Measurements from ENCODE around the gene ARHGAP15.

ARHGAP15 gene

GRCh38 chr2:143679617-143680016 lies 550.4 kb downstream of the ARHGAP15 start:
- ChIA-PET CTCF (interaction anchor here (0.7 kb wide), 1 partner anchor 474 kb away, joined by 3 read pairs; no protein-coding TSS in a partner anchor), POLR2A (ENCODE audit: low non-redundant PET) (no interaction called here)
- DNase-seq (ENCODE audit: low spot score), result no peak
- H3K27ac ChIP-seq, result no peak overlapping the region
- TF ChIP-seq CTCF (conservative IDR thresholded peaks at IDR 0.05; ENCODE audit: low read depth), result no peak

- ChIA-PET CTCF (no interaction called here), POLR2A (ENCODE audit: low non-redundant PET) (no interaction called here)
Measured at GRCh38 chr2:143680885-143681405, 551.7 kb downstream of the ARHGAP15 start.

GRCh38 chr2:143682436-143683055 lies 553.3 kb downstream of the ARHGAP15 start:
- no peak for TF ChIP-seq CTCF (conservative IDR thresholded peaks at IDR 0.05; ENCODE audit: low read depth)
- H3K27ac ChIP-seq, result no peak overlapping the region
- POLR2A ChIA-PET (ENCODE audit: low non-redundant PET), result no interaction called here
- DNase-seq (ENCODE audit: low spot score), result no peak
- CTCF ChIA-PET, result no interaction called here

More at GRCh38 chr2:143680885-143681405, 551.7 kb downstream of the ARHGAP15 start:
- no peak for TF ChIP-seq CTCF (conservative IDR thresholded peaks at IDR 0.05; ENCODE audit: low read depth)
- no peak overlapping the region for H3K27ac ChIP-seq
- DNase-seq (ENCODE audit: low spot score), result no peak

DNA sequence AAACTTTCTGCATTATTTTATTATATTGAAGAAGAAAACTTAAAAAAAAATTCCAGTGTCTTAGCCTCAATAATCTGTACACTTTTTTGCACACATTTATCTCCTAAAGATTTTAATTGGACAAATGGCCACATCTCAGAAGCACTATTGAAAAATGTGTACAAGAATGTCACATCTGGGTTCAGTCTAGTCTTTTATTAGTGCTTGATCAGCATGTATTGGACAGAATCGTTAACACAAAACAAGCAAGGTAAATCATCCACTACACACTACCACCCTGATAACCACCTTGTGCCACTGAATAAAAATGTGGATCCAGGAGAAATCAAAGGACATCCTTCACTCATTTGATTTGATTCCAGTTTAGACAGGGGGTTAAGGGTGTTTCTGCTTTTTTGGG lies 554.8 kb downstream of the ARHGAP15 start:
- DNase-seq (ENCODE audit: low spot score), result no peak
- H3K27ac ChIP-seq, result no peak overlapping the region
- CTCF ChIA-PET, result no interaction called here
- POLR2A ChIA-PET (ENCODE audit: low non-redundant PET), result no interaction called here
- no peak for TF ChIP-seq CTCF (conservative IDR thresholded peaks at IDR 0.05; ENCODE audit: low read depth)

DNA sequence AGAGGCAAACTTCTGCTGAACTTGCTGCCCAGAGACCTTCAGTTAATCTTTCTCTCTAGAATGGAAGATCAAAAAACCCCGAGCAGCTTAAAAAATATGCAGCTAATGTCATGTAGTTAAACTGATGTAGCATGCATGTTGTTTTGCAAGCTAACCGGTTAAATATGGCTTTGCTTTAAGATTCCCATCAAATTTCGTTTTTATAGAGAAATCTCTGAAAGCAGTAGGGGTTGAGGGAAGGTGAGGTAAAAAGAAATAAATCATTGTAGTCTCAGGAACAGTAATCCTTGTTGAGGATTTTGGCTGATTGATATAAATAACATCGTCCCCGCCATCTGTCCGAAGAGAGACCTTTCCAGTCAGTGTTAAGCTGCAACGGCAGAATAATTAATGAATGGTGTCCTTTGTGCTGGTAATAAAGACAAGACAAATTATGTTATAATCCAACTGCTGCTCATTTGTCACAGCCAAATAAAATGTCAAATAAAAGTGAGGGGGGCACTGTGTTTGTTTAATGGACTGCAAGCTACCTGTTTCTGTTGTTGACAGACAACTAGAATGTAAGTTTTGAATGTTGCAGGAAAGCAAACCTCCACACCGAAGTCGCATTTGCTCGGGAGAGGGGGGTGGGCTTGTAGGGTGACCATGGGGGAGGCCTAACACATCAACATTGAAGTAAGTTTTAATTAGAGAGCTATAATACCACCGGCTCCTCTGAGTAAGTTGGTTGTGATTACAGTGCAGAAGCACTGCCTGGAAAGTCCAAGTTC lies 555.5 kb downstream of the ARHGAP15 start:
- ChIA-PET CTCF (no interaction called here), POLR2A (ENCODE audit: low non-redundant PET) (no interaction called here)
- no peak for DNase-seq (ENCODE audit: low spot score)
- no peak for TF ChIP-seq CTCF (conservative IDR thresholded peaks at IDR 0.05; ENCODE audit: low read depth)
- H3K27ac ChIP-seq, result no peak overlapping the region

- ChIA-PET CTCF (interaction anchor here (0.6 to 0.8 kb wide), 2 partner anchors 119 to 611 kb away, joined by 3 to 4 read pairs; no protein-coding TSS in a partner anchor), POLR2A (ENCODE audit: low non-redundant PET) (no interaction called here)
- H3K27ac ChIP-seq, result no peak overlapping the region
- no peak for TF ChIP-seq CTCF (conservative IDR thresholded peaks at IDR 0.05; ENCODE audit: low read depth)
- DNase-seq (ENCODE audit: low spot score), result no peak
Measured at GRCh38 chr2:143685421-143686078, 556.3 kb downstream of the ARHGAP15 start.

Measured in RWPE1 (cell line).